ENCODE measurements around the gene DUSP22.
"Not testable (repeated sequence)": the region's sequence is repeated elsewhere in the genome, so short reads cannot be mapped to it uniquely, and the experiment has no call there.

The DUSP22 gene

GRCh38 chr6:278494-278893, 13.8 kb upstream of the DUSP22 start:
- Histone ChIP-seq H3K27me3 (ENCODE audit: control insufficient read depth in 5 of 5, insufficient read depth in 4 of 5, low read length in 5 of 5) (no peaks in the 10 kb centered on the region), H3K4me3 (ENCODE audit: low read depth in 1 of 5, low read length in 5 of 5) (no peak overlapping the region), H3K4me1 (ENCODE audit: control insufficient read depth in 5 of 5, insufficient read depth in 5 of 5, low read length in 5 of 5) (peaks cover 0 to 9% (median 6%) of the 10 kb centered on the region in 5 donors), H3K9ac (ENCODE audit: low read length in 5 of 5) (no peak overlapping the region), H3K9me3 (ENCODE audit: control insufficient read depth in 5 of 5, low read length in 5 of 5) (no peaks in the 10 kb centered on the region), H3K36me3 (ENCODE audit: control insufficient read depth in 5 of 5, insufficient read depth in 5 of 5, low read length in 5 of 5) (no peaks in the 10 kb centered on the region), H3K27ac (ENCODE audit: low read depth, low read length) (no peak overlapping the region)

- no peak overlapping the region for H3K4me3 ChIP-seq (ENCODE audit: low read depth in 1 of 5, low read length in 5 of 5)
- no peaks in the 10 kb centered on the region for H3K36me3 ChIP-seq (ENCODE audit: control insufficient read depth in 5 of 5, insufficient read depth in 5 of 5, low read length in 5 of 5)
- H3K9me3 ChIP-seq (ENCODE audit: control insufficient read depth in 5 of 5, low read length in 5 of 5) = no peaks in the 10 kb centered on the region
- H3K27me3 ChIP-seq (ENCODE audit: control insufficient read depth in 5 of 5, insufficient read depth in 4 of 5, low read length in 5 of 5) = no peaks in the 10 kb centered on the region
- no peaks in the 10 kb centered on the region for H3K4me1 ChIP-seq (ENCODE audit: control insufficient read depth in 5 of 5, insufficient read depth in 5 of 5, low read length in 5 of 5)
- no peak overlapping the region for H3K27ac ChIP-seq (ENCODE audit: low read depth, low read length)
- no peak overlapping the region for H3K9ac ChIP-seq (ENCODE audit: low read length in 5 of 5)
Measured at GRCh38 chr6:279341-280029, 12.8 kb upstream of the DUSP22 start.

DNA sequence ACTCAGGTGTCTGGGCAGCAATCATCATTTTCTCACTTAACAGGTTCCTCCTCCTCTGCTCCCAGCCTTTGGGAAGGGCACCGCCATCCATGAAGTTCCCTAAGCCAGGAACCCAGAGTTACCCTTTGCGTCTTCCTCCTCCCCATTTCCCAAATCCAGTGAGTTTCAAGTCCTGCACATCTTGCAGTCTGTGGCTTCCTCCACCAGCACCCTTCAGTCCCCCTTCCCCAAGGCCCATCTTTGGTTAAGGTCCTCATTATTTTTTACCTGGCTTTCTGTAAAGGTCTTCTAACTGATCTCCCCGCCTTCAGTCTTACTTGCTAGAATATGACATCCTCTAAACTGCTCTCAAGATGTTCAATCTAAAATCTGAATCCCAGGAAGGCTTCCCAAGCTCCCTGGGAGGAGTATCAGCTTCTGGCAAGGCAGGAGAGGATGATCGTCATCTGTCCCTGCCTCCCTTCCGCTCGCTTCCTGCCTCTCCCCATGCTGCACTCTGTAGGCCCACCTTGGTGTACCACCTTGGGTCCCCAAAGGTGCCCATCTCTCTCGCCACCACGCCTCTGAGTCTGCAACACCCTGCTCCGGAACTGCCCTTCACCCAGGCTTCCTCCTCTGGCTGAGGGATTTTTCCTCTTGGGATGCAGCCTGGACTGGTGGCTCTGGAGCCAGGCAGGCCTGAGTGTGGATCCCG, 11.4 kb upstream of the DUSP22 start:
- no peaks in the 10 kb centered on the region for H3K27me3 ChIP-seq (ENCODE audit: control insufficient read depth in 5 of 5, insufficient read depth in 4 of 5, low read length in 5 of 5)
- H3K36me3 ChIP-seq (ENCODE audit: control insufficient read depth in 5 of 5, insufficient read depth in 5 of 5, low read length in 5 of 5) = no peaks in the 10 kb centered on the region
- H3K9me3 ChIP-seq (ENCODE audit: control insufficient read depth in 5 of 5, low read length in 5 of 5) = no peaks in the 10 kb centered on the region
- no peak overlapping the region for H3K4me3 ChIP-seq (ENCODE audit: low read depth in 1 of 5, low read length in 5 of 5)
- no peaks in the 10 kb centered on the region for H3K4me1 ChIP-seq (ENCODE audit: control insufficient read depth in 5 of 5, insufficient read depth in 5 of 5, low read length in 5 of 5)
- no peak overlapping the region for H3K9ac ChIP-seq (ENCODE audit: low read length in 5 of 5)
- no peak overlapping the region for H3K27ac ChIP-seq (ENCODE audit: low read depth, low read length)

- Histone ChIP-seq H3K4me1 (ENCODE audit: control insufficient read depth in 5 of 5, insufficient read depth in 5 of 5, low read length in 5 of 5) (no peaks in the 10 kb centered on the region), H3K27ac (ENCODE audit: low read depth, low read length) (no peak overlapping the region), H3K9ac (ENCODE audit: low read length in 5 of 5) (no peak overlapping the region), H3K4me3 (ENCODE audit: low read depth in 1 of 5, low read length in 5 of 5) (no peak overlapping the region), H3K27me3 (ENCODE audit: control insufficient read depth in 5 of 5, insufficient read depth in 4 of 5, low read length in 5 of 5) (no peaks in the 10 kb centered on the region), H3K9me3 (ENCODE audit: control insufficient read depth in 5 of 5, low read length in 5 of 5) (no peaks in the 10 kb centered on the region), H3K36me3 (ENCODE audit: control insufficient read depth in 5 of 5, insufficient read depth in 5 of 5, low read length in 5 of 5) (no peaks in the 10 kb centered on the region)
Measured at GRCh38 chr6:281469-282103, 10.7 kb upstream of the DUSP22 start.

DNA sequence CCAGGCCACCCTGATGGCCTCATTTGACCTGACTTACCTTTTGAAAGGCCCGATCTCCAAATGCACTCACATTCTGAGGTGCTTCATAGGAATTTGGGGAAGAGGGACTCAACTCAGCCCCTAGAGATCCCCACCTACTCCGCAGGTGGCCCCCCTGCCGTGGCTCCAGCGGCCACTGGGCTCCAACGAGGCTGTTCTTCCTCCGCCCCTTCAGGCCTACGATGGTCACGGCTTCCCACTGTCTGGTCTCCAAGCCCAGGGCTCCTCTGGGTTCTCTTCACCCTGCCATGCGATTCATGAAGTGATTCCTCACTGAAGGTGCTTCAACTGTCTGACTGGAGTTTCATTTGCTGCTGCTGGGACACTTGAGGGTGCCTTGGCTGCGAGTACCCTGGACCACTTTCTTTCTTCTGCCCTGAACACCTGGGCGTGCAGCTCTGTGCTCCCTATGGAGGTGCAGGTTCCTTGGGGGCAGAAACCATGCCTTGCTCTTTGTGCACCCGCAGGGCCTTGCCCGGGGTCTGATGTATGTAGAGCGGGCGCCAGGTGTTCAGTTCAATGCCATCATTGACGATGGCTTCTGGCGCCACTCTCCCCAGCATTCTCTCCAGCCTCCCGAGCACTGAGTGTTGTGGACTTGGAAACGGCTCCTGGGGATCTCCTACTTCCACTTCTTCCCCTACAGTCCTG, 10.0 kb upstream of the DUSP22 start:
- Histone ChIP-seq H3K4me1 (ENCODE audit: control insufficient read depth in 5 of 5, insufficient read depth in 5 of 5, low read length in 5 of 5) (peaks cover 0 to under 1% (median 0%) of the 10 kb centered on the region in 5 donors), H3K9ac (ENCODE audit: low read length in 5 of 5) (no peak overlapping the region), H3K36me3 (ENCODE audit: control insufficient read depth in 5 of 5, insufficient read depth in 5 of 5, low read length in 5 of 5) (no peaks in the 10 kb centered on the region), H3K27me3 (ENCODE audit: control insufficient read depth in 5 of 5, insufficient read depth in 4 of 5, low read length in 5 of 5) (no peaks in the 10 kb centered on the region), H3K9me3 (ENCODE audit: control insufficient read depth in 5 of 5, low read length in 5 of 5) (no peaks in the 10 kb centered on the region), H3K4me3 (ENCODE audit: low read depth in 1 of 5, low read length in 5 of 5) (no peak overlapping the region), H3K27ac (ENCODE audit: low read depth, low read length) (no peak overlapping the region)

DNA sequence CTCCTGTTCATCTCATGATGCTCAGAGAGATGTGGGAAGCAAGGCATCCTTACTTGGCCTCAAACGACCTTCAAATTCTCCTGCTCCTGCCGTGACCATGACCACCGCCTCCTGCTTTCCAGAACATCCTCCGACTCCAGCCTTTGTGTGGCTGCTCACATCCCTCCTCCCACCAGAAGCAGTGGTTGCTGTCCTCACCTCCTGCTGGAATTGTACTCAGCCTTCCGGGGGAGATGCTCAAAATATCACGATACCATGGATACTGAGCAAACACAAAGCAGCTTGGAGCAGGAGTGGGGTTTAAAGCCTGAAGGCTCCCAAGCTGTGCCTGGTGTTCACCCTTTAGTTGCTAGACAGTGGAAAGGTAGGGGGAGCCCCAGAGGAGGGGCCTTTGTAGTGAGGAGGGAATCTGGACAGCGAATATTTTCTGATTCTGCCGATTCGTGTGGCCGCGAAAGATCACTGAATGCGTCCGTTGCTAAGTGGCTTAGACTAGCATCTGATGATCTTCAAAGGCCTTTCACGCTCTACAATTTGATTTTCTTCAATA, 9.3 kb upstream of the DUSP22 start:
- Histone ChIP-seq H3K9ac (ENCODE audit: low read length in 5 of 5) (no peak overlapping the region), H3K4me3 (ENCODE audit: low read depth in 1 of 5, low read length in 5 of 5) (no peak overlapping the region), H3K4me1 (ENCODE audit: control insufficient read depth in 5 of 5, insufficient read depth in 5 of 5, low read length in 5 of 5) (peaks cover 0 to 6% (median 6%) of the 10 kb centered on the region in 5 donors), H3K9me3 (ENCODE audit: control insufficient read depth in 5 of 5, low read length in 5 of 5) (no peaks in the 10 kb centered on the region), H3K36me3 (ENCODE audit: control insufficient read depth in 5 of 5, insufficient read depth in 5 of 5, low read length in 5 of 5) (no peaks in the 10 kb centered on the region), H3K27me3 (ENCODE audit: control insufficient read depth in 5 of 5, insufficient read depth in 4 of 5, low read length in 5 of 5) (no peaks in the 10 kb centered on the region), H3K27ac (ENCODE audit: low read depth, low read length) (no peak overlapping the region)

DNA sequence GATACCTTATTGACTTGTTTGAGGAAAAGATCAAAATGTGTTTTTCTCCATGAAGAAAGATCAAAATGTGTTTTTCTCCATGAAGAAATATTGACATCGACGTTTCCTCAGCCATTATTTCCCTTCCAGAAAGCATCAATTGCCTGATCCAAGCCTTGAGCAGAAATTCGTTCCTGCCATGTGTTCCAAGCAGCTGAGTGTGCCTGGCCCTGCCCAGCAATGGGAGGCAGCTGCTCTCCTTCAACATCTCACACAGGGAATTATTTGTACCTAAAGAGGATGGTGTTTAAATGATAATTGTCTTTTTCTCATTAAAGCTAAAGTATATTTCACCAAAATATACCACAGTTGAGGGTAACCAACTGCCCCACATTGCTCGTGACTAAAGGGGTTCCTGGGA, 7.8 kb upstream of the DUSP22 start:
- H3K36me3 ChIP-seq (ENCODE audit: control insufficient read depth in 5 of 5, insufficient read depth in 5 of 5, low read length in 5 of 5) = no peaks in the 10 kb centered on the region
- peaks cover 0 to 19% (median 18%) of the 10 kb centered on the region in 5 donors for H3K4me1 ChIP-seq (ENCODE audit: control insufficient read depth in 5 of 5, insufficient read depth in 5 of 5, low read length in 5 of 5)
- no peak overlapping the region for H3K4me3 ChIP-seq (ENCODE audit: low read depth in 1 of 5, low read length in 5 of 5)
- H3K27me3 ChIP-seq (ENCODE audit: control insufficient read depth in 5 of 5, insufficient read depth in 4 of 5, low read length in 5 of 5) = no peaks in the 10 kb centered on the region
- no peak overlapping the region for H3K9ac ChIP-seq (ENCODE audit: low read length in 5 of 5)
- no peak overlapping the region for H3K27ac ChIP-seq (ENCODE audit: low read depth, low read length)
- H3K9me3 ChIP-seq (ENCODE audit: control insufficient read depth in 5 of 5, low read length in 5 of 5) = no peaks in the 10 kb centered on the region

DNA sequence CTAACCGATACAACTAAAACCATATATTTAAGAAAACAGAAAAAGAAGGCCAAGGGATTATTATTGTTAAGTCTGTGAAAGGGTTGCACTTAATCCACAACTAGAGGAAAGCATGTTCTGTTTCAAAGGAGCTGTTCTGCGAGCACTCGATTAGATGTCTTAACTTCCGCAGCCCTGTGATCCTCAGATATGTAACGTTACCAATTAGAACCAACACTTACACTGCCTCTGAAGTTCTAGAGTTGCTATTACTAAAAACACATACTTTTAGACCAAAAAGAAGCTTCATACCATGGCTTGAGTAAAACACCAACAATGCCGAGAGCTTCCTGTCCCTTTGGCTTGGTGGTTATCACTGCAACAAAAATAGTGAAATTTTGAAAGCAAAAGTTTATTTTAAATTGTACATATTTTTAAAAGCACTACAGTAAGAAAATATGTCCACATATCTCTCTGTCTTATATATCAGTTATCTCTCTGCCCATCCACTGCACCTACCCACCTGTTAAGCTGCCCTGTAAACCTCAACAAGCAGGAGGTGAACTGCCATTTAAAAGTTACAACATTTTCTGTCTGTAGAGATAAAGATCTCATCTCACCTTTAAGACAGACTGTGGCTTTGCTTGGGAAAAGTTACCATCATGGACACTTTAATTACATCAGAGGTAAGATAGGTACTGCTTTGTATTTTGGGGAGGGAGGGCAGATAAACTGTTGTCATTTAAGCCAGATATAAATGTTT, 7.1 kb upstream of the DUSP22 start:
- Histone ChIP-seq H3K4me1 (ENCODE audit: control insufficient read depth in 5 of 5, insufficient read depth in 5 of 5, low read length in 5 of 5) (peaks cover 0 to 19% (median 18%) of the 10 kb centered on the region in 5 donors), H3K27me3 (ENCODE audit: control insufficient read depth in 5 of 5, insufficient read depth in 4 of 5, low read length in 5 of 5) (no peaks in the 10 kb centered on the region), H3K27ac (ENCODE audit: low read depth, low read length) (no peak overlapping the region), H3K36me3 (ENCODE audit: control insufficient read depth in 5 of 5, insufficient read depth in 5 of 5, low read length in 5 of 5) (no peaks in the 10 kb centered on the region), H3K9me3 (ENCODE audit: control insufficient read depth in 5 of 5, low read length in 5 of 5) (no peaks in the 10 kb centered on the region), H3K4me3 (ENCODE audit: low read depth in 1 of 5, low read length in 5 of 5) (no peak overlapping the region), H3K9ac (ENCODE audit: low read length in 5 of 5) (no peak overlapping the region)

DNA sequence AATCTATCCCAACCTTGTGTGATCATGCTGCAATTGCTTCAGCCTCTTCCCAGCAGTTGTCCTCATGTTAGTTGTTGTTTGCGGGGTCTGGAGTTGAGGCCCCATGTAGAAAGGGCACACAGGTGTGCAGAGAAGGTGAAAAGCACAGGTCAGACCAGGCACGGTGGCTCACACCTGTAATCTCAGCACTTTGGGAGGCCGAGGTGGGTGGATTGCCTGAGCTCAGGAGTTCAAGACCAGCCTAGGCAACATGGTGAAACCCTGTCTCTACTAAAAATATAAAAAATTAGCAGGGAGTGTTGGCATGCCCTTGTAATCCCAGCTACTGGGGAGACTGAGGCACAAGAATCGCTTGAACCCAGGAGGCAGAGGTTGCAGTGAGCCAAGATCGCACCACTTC, 6.4 kb upstream of the DUSP22 start:
- not testable (repeated sequence) for H3K9me3 ChIP-seq (ENCODE audit: control insufficient read depth in 5 of 5, low read length in 5 of 5); H3K9ac ChIP-seq (ENCODE audit: low read length in 5 of 5); H3K27me3 ChIP-seq (ENCODE audit: control insufficient read depth in 5 of 5, insufficient read depth in 4 of 5, low read length in 5 of 5); H3K4me3 ChIP-seq (ENCODE audit: low read depth in 1 of 5, low read length in 5 of 5); H3K27ac ChIP-seq (ENCODE audit: low read depth, low read length); H3K36me3 ChIP-seq (ENCODE audit: control insufficient read depth in 5 of 5, insufficient read depth in 5 of 5, low read length in 5 of 5)
- H3K4me1 ChIP-seq (ENCODE audit: control insufficient read depth in 5 of 5, insufficient read depth in 5 of 5, low read length in 5 of 5) = peaks cover 0 to 23% (median 18%) of the 10 kb centered on the region in 5 donors

Data from subcutaneous abdominal adipose tissue (tissue), 5 donors.